Neural cell (in vitro differentiated cells): ENCODE measurements around the gene JADE1.

Experiments used
- EP300 ChIP-seq: fragments of 450-650 bp; conservative IDR thresholded peaks from 2 replicates; pipeline ENCODE4 v1.6.1; 2014; ENCODE audit warnings: antibody characterized with exemption, mild to moderate bottlenecking, moderate library complexity; ENCODE audit not compliant: poor library complexity, severe bottlenecking
- EZH2 ChIP-seq: fragments of 200-600, 300-800 bp; shearing (Covaris generic), sonication (generic); IDR thresholded peaks from 2 replicates; pipeline ENCODE4 v1.6.1; 2014; ENCODE audit warnings: antibody characterized with exemption, low read length, borderline replicate concordance, mild to moderate bottlenecking; ENCODE audit not compliant: insufficient read depth, poor library complexity, severe bottlenecking
- POLR2AphosphoS5 ChIP-seq: IDR thresholded peaks from 2 replicates; pipeline ENCODE4 v1.6.1; 2012
- RAD21 ChIP-seq: fragments of 450-650 bp; conservative IDR thresholded peaks from 2 replicates; pipeline ENCODE4 v1.6.1; 2014; ENCODE audit warnings: antibody characterized with exemption, mild to moderate bottlenecking, moderate library complexity
- TAF1 ChIP-seq: IDR thresholded peaks from 2 replicates; pipeline ENCODE4 v1.6.1; 2012; ENCODE audit warnings: low read depth
- TF ChIP-seq, protein P1 (sequence below): fragments of 450-650 bp; IDR thresholded peaks from 2 replicates; pipeline ENCODE4 v1.5.1; 2014; ENCODE audit warnings: antibody characterized with exemption, mild to moderate bottlenecking, moderate library complexity; ENCODE audit not compliant: poor library complexity, severe bottlenecking

GRCh38 chr4:128766781-128767180 lies 42.7 kb upstream of the JADE1 start:
- TF ChIP-seq EZH2, result no peak
- TF ChIP-seq EP300, result no peak
- TF ChIP-seq, protein P1, sequence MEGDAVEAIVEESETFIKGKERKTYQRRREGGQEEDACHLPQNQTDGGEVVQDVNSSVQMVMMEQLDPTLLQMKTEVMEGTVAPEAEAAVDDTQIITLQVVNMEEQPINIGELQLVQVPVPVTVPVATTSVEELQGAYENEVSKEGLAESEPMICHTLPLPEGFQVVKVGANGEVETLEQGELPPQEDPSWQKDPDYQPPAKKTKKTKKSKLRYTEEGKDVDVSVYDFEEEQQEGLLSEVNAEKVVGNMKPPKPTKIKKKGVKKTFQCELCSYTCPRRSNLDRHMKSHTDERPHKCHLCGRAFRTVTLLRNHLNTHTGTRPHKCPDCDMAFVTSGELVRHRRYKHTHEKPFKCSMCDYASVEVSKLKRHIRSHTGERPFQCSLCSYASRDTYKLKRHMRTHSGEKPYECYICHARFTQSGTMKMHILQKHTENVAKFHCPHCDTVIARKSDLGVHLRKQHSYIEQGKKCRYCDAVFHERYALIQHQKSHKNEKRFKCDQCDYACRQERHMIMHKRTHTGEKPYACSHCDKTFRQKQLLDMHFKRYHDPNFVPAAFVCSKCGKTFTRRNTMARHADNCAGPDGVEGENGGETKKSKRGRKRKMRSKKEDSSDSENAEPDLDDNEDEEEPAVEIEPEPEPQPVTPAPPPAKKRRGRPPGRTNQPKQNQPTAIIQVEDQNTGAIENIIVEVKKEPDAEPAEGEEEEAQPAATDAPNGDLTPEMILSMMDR, result no peak
- no peak for TF ChIP-seq RAD21
- TF ChIP-seq POLR2AphosphoS5, result no peak
- no peak for TF ChIP-seq TAF1
